GM19463 (cell line): ENCODE measurements around the gene TEAD2.

Experiments
- ATAC-seq: cut with Tn5 transposase; IDR thresholded peaks from one replicate; pipeline ENCODE4 v1.9.1; 2021; ENCODE audit warnings: mild to moderate bottlenecking, moderate library complexity; ENCODE audit not compliant: unreplicated experiment

Gene TEAD2

DNA sequence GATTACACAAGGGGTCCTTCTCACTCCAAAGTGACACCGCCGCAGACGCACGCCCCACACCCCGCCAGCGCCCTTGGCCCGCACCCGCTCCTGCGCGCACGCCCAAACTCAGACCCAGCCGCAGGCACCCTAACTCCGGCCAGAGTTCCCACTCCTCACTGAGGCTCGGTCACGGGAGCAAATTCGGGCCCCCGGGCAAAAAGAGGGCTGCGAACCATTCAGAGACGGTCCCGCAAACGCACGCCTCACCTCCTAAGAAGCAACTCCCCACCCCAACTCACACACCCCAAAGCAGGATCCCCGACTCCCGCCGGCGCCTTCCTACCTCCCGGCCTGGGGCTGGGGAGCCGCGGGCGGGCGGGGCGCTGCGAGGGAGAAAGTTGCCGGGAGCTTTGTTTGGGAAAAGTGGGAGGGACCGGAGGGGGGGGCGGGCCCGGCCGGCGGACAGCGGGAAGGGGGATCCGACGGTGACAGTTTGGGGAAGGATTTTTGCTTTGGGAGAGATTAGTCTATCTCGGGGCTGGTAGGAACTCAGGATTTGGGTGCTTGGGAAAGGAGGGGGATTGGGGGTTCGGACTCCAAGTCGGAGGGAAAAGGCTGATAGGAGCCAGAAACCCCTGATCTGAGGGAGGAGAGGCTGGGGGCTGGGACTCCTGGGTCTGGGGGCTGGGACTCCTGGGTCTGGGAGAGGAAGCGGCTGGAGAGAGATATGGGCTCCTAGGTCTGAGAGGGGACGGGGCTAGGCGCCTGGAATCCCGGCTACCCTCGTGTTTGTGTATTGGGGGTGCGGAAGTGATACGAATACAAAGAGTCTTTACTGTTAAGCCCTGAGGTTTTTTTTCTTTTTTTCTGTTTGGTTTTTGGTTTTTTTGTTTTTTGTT is at the start of gene TEAD2:
Gene TEAD2, minus strand, starts transcription at position 369 of the 881 bp plus-strand sequence. CDS start 2,341 bp downstream, outside the sequence.
- ATAC-seq: no peak

DNA sequence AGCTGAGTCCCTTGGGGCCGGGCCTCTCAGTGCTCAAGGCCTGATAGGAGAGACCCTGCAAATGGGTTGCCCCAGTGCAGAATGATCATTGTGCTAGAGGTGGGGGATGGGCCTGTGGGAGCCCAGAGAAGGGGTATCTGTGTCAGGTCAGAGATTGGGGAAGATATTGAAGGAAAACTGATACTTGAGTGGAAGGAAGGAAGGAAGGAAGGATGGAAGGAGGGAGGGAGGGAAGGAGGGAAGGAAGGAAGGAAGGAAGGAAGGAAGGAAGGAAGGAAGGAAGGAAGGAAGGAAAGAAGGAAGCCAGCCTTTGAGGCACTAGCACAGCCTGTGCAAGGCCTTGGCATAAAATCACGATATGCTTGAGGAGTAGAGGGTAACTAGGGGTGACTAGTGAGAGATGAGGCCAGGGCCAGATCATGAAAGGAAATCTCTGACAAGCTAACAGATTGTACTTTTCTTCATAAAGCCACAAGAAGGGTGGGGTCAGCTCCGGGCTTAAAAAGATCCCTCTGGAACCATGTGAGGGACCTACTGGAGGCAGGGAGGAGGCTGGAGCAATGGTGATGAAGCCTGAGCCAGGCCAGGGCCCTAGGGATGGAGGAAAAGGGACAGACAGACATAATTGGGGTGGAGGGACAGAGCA is 49.6 kb upstream of the TEAD2 start:
- ATAC-seq: no peak

DNA sequence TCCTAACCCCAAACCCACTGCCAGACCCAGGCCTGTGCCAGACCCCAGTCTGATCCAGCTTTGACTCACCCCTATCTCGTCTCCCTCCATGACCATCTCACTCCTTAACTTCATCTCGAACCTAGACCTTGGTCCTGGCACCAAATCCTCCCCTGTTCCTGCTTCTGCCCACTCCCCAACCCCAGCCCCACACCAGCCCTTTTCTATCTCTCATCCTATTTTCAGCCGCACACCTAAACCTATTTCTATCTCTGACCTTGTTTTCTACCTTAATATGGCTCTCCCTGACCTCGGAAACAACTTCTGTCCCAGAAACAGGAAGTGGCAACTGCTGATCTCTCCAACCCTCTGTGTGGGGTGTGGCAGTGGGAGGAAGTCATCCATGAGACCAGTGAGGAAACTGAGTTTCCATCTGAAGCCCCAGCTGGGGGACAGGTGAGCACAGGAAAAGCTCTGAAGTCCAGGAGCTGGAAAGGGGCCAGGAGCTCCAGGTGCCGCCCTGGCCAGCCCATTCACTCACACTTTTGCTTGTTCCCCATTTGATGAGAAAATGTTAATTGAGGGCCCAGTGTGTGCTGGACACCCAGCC is 47.3 kb upstream of the TEAD2 start:
- no peak for ATAC-seq

GRCh38 chr19:49408816-49409440 is 46.7 kb upstream of the TEAD2 start:
- ATAC-seq: no peak

GRCh38 chr19:49407482-49408015 is 45.3 kb upstream of the TEAD2 start:
- no peak for ATAC-seq

DNA sequence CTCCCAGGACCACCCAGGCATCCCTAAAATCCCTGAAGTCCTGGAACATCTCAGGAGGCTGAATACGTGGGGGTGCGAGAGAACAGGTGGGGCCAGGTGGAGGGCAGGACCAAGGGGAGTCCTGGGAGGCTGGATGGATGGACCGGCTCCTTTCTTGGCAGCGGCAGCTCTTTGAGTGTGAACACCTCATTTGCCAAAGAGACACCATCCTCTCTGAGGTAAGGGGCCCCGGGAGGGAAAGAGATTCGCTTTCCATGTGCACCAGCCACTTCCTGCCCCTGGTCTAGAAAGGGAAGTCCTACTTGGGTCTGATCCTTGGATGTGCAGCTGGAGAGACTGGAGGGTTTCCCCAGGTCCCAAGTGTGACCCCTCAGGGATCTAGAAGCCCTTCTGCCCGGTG is 44.9 kb upstream of the TEAD2 start:
- no peak for ATAC-seq

DNA sequence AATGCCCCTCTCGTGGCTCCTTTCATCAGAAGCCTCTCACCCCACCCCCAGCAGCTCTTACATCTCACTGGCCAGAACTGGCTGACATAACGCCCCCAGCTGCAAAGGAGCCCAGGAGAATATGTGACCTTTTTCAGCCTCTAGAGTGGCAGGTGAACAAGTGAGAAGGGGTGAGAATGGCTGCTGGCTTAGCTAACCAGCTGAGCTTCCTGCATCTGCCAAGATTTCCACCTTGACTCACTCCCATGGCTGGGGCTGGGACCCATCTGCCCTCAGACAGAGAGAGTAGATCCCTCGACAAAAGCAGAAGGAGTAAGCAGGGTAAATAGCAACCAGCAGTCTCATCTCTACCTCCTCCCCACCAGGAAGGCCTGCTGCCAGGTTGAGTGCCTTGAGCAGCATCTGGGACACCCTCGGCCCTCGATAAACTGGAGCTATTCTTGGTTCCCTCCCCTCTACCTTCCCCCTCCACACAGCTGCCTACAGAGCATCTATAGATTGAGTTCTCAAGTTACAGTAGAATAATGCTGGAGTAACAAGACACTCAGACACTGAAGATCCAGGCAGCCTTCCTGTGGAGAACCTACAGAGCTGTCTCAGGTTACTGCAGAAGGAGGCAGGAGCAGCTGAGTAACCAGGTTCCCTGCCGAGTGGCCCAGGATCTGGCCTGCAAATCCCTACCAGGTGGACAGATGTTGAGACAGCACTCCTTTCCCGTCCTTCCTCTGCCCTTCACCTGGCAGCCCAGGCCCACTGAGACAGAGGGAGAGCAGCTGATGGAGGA is 41.4 kb upstream of the TEAD2 start:
- no peak for ATAC-seq

DNA sequence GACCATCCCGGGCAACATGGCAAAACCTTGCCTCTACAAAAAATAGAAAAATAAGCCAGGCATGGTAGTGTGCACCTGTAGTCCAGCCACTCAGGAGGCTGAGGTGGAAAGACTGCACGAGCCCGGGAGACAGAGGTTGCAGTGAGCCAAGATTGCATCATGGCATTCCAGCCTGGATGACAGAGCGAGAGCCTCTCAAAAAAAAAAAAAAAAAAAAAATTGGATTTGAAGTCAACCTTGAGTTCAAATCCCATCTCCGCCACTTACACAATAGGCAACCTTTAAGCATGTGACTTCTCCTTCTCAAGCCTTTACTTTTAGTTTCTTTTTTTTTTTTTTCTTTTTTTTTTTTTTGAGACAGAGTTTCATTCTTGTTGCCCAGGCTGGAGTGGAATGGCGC is 37.8 kb upstream of the TEAD2 start:
- no peak for ATAC-seq

DNA sequence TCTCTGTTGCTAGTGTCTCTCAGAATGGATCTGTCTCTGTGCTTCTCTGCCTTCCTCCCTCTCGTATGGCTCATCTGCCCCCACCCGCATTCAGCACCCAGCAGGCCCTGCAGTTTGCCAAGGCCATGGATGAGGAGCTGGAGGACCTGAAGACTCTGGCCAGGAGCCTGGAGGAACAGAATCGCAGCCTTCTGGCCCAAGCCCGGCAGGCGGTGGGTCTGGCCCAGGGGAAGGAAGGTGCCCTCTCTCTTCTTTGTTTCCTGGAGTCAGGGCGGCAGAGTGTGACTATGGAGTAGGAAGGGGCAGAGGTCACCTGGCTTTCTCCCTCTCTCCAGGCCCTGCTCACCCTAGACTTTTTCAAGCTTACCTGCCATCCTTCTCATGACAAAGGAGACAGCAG is 36.7 kb upstream of the TEAD2 start:
- ATAC-seq: no peak

- ATAC-seq: no peak
Observed at GRCh38 chr19:49398001-49398615, 35.9 kb upstream of the TEAD2 start.

DNA sequence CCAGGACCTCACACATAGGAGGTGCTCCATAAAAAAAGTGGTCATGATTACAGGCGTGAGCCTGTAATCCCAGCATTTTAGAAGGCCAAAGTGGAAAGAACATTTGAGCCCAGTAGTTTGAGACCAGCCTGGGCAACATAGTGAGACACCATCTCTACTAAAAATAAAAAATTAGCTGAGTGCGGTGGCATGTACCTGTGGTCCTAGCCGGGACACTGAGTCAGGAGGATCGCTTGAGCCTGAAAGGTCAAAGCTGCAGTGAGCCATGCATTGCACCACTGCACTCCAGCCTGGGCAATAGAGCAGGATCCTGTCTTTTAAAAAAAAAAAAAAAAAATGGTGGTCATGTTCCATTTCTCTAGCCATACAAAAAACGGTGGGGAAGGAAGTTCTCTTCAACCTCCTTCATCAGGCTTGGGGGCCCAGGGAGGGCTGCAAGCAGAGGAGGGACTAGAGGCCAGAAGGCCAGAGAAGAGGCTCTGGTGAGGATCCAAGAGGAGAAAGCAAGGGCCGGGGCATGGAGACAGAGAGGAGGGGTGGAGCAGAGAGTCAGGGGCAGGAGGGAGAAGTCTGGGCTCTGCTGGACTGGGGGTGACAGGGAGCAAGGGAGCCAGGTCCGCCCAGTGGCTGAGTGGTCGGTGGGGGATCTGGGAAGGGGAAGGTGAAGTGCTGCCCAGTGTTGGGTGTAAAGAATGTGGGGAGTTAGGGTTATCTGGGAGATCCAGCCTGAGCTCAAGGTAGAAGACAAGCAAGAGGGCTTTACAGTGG is 34.7 kb upstream of the TEAD2 start:
- no peak for ATAC-seq

DNA sequence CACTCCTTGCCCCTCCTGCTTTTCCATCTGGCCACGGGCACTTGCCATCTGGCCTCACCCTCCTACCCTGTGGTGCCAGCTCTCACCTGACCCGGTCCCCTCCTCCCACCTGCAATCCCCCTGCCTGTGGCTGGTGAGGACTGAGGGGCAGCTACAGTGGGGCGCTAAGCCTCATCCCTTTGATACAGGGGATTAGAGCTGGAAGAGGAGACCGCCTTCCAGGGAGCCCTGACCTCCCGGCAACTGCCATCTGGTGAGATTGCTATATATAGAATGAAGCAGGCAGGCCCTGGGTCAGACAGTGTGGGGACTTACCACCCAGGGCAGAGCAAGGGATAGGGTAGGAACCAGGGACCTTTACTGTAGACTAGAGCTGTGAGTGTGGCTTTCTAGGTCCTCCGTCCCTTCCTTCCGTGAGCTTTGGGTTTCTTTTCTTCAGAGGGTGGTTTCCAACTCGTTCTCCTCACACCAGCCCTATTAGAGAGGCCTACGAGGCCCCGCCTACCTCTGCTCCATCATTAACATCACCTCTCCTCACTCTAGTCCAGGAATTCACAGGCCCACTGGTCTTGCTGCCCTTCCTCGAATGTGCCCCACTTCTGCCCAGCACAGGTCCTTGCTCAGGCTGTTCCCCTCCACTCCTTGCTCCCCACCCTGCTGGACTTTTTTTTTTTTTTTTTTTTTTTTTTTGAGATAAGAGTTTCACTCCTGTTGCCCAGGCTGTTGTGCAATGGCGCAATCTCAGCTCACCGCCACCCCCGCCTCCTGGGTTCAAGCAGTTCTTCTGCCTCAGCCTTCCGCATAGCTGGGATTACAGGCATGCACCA is 33.6 kb upstream of the TEAD2 start:
- ATAC-seq: no peak

GRCh38 chr19:49393881-49394280 is 31.7 kb upstream of the TEAD2 start:
- ATAC-seq: no peak

GRCh38 chr19:49391581-49392399 is 29.6 kb upstream of the TEAD2 start:
- peak; percentile 56 for ATAC-seq

DNA sequence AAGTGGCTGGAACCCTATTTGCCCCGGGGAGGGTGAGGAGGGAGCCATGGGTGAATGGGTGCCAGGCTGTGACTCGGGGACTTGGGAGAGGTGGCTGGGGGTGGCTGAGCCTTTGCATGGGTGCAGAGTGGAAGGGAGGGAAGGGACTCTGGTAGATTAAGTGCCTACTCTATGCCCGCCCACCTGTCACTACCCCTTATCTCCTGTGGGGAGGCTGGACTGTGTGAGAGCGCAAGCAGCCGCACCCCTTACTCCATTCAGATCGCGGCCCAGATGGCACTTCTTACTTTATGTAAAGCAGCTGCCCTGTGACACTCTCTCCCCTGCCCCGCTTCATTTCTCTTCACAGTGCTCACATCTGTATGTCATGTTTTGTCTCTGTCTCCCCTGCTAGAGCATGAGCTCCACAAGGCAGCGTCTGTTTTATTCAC is 28.7 kb upstream of the TEAD2 start:
- no peak for ATAC-seq

DNA sequence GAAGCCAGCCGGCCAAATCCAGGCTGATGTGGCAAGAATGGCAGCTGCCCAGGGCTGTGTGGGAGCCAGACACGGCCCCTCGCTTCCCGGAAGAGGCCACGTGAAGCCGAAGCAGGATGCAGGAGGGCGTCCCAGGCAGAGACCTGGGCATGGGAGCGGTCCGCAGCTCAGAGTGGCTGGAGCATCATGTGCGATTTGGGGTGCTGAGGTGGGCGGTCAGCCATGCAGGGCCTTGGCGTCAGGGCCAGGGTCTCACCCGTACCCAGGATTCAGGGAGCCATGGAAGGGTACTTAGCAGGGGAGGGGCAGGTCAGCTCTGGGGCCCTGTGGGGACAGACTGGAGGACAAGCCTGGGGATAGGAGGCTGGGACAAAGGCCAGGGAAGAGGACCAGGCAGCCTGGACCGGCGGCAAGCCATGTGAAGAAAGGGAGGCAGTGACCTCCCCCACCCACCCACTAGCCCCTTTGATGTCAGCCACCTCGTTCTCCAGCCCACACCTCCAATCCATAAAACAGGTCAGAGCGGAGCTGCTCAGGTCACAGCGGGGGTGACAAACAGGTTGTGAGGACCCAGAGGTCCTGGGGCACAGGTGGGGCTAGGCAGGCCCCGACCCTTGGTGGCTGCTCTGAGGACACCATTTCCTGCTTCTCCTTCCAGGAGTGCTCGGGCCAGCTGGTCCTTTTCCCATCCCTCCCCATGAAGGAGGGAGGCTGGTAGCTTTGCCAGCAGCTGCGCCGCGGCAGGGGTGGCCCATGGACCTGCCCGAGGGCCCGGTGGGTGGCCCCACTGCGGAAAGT is 28.1 kb upstream of the TEAD2 start:
- ATAC-seq: no peak

DNA sequence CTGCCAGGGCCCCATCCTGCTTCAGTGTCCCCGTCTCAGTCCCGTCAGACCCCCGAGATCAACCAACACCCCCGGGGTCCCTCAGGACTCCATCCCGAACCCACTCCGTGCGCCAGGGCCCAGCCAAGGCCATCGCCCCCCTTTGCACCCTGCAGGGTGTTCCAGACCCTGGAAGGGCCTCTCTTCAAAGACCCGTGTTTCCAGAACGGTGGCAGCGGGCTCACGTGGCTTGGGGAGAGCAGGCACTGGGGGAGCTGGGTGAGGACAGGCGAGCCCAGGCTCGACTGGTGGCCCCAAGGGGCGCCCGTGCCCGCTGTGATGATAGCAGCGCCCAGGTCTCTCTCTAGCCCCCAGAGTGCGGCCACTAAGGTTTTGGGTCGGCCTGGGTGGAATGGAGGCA is 27.2 kb upstream of the TEAD2 start:
- ATAC-seq: no peak
